PC-9 (cell line): ENCODE measurements around the gene AKR7A3.

Experiments
- CTCF ChIP-seq: fragments of 200-600 bp; sonication (generic); conservative IDR thresholded peaks from 2 replicates; pipeline ENCODE4 v1.6.1; 2017; ENCODE audit warnings: mixed run types, antibody characterized with exemption, mild to moderate bottlenecking, moderate library complexity
- EZH2 ChIP-seq: fragments of 200-600 bp; sonication (generic); IDR thresholded peaks from 2 replicates; pipeline ENCODE4 v1.8.0; 2017; ENCODE audit warnings: antibody characterized with exemption, low read depth

- TF ChIP-seq CTCF (no peak), EZH2 (no peak)
Observed at GRCh38 chr1:19330449-19331135, 42.0 kb upstream of the AKR7A3 start.
